Breast epithelium (tissue), 4 donors: ENCODE measurements around the gene FHAD1. TPM values are rescaled to one million over a fixed set of nuclear protein-coding genes. Genes with fewer than 3 reads are reported as not detected.
A peak's percentile ranks its signal among the peaks of the same experiment; 100 is the strongest.

Experiments used
- DNase-seq, 2 donors: peaks; one replicate each; pipeline ENCODE4 v3.0.0-alpha.2; 2019; ENCODE audit warnings: low spot score in 2 of 2
- H3K27ac ChIP-seq, 2 donors: fragments of 200-600 bp; sonication (generic) in 1 of 2; one replicate each; pipeline ENCODE4 v1.5.1; 2016 to 2019; ENCODE audit warnings: mild to moderate bottlenecking in 1 of 2
- H3K27me3 ChIP-seq, 2 donors: fragments of 200-600 bp; sonication (generic) in 1 of 2; one replicate each; pipeline versions ENCODE4 v1.5.1 to v1.6.0; 2017 to 2019; ENCODE audit warnings: control low read depth in 1 of 2, mild to moderate bottlenecking in 1 of 2
- H3K36me3 ChIP-seq: fragments of 200-600 bp; one replicate; pipeline ENCODE4 v1.5.1; 2019
- H3K4me1 ChIP-seq, 2 donors: fragments of 200-600 bp; sonication (generic); one replicate each; pipeline ENCODE4 v1.5.1; 2016 to 2019; ENCODE audit warnings: control low read depth in 1 of 2
- H3K4me3 ChIP-seq, 3 donors: fragments of 200-600 bp; sonication (generic); 1 replicate in 2 of 3; 2 replicates in 1 of 3; pipeline ENCODE4 v1.5.1; 2016 to 2019; ENCODE audit warnings: mild to moderate bottlenecking in 3 of 3, moderate library complexity in 2 of 3
- H3K9me3 ChIP-seq, 2 donors: fragments of 200-600 bp; sonication (generic) in 1 of 2; one replicate each; pipeline ENCODE4 v1.5.1; 2016 to 2019; ENCODE audit warnings: control low read depth in 1 of 2
- POLR2A ChIP-seq: fragments of 450-650 bp; IDR thresholded peaks from one replicate; pipeline ENCODE4 v1.6.1; 2016; ENCODE audit warnings: antibody characterized with exemption, mild to moderate bottlenecking, moderate library complexity
- POLR2AphosphoS5 ChIP-seq, 3 donors: sonication (generic); formaldehyde crosslinking; IDR thresholded peaks; one replicate each; pipeline ENCODE4 v1.6.1; 2017; ENCODE audit warnings: antibody characterized with exemption in 3 of 3
- intact Hi-C: fragments of 100-400 bp; cut with DNase I; formaldehyde crosslinking; loops from one replicate; pipeline ENCODE4 v1.15.1; 2023; ENCODE audit warnings: low total_unique reads
- total RNA-seq, 3 donors: library from RNA; depleted of rRNA; stranded (reverse); fragments of >200 nt; gene quantifications; one replicate each; pipeline ENCODE4 v1.1.0, GENCODE V29; 2016
- TF ChIP-seq, protein P1 (sequence below), 3 donors: fragments of 450-650 bp; IDR thresholded peaks; one replicate each; pipeline ENCODE4 v1.5.1; 2016 to 2017; ENCODE audit warnings: antibody characterized with exemption in 3 of 3, mild to moderate bottlenecking in 3 of 3, moderate library complexity in 3 of 3

Gene FHAD1
- total RNA-seq, 3 donors from 2014 or later, result 1.0 to 2.3 TPM; not detected in 1

DNA sequence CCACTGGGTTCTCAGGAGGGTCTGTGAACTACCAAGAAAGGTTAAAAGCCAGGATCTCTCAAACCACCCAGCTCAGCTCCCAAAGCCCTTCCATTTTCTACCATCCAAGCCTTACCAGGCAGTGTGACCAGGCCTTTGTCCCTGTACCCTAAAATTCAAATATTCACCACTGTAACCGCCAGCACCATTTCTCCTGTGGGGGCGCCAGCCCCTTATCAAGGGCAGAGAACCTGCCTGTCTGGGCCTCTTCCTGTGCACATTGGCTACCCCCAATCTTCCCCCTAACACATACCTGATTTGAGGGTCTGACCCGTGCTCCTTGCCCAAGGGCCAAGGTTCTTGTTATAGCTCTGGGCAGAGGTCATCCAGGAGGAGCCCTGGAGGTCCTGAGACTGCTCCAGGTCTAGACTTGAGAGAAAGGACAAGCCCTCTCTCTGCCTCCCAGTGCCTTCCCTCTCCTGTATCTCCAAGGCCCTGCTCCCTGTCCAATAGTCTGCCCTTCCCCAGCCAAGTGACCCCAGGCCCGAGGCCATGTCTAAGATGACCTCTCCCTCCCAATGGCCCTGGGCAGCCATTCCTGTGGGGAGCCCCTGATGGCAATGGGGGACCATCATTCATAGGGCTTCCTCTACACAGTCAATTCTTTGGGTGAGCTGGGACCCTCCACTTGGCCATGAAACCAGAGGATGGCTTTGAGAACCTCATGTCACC, 78.5 kb downstream of the FHAD1 start:
- no peak overlapping the region for H3K4me3 ChIP-seq
- H3K27me3 ChIP-seq, result no peaks in the 10 kb centered on the region
- TF ChIP-seq POLR2A, result no peak
- TF ChIP-seq, protein P1, sequence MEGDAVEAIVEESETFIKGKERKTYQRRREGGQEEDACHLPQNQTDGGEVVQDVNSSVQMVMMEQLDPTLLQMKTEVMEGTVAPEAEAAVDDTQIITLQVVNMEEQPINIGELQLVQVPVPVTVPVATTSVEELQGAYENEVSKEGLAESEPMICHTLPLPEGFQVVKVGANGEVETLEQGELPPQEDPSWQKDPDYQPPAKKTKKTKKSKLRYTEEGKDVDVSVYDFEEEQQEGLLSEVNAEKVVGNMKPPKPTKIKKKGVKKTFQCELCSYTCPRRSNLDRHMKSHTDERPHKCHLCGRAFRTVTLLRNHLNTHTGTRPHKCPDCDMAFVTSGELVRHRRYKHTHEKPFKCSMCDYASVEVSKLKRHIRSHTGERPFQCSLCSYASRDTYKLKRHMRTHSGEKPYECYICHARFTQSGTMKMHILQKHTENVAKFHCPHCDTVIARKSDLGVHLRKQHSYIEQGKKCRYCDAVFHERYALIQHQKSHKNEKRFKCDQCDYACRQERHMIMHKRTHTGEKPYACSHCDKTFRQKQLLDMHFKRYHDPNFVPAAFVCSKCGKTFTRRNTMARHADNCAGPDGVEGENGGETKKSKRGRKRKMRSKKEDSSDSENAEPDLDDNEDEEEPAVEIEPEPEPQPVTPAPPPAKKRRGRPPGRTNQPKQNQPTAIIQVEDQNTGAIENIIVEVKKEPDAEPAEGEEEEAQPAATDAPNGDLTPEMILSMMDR (IDR thresholded peaks at IDR 0.05), result no peak
- TF ChIP-seq POLR2AphosphoS5 (IDR thresholded peaks at IDR 0.05), result no peak
- intact Hi-C loops, result loop anchor here (5.0 kb wide), 1 partner anchor 112 kb away; the partner anchor contains the start of gene CTRC
- no peaks in the 10 kb centered on the region for H3K9me3 ChIP-seq
- H3K36me3 ChIP-seq, result no peaks in the 10 kb centered on the region
- H3K4me1 ChIP-seq, result no peaks in the 10 kb centered on the region
- no peak for DNase-seq
- H3K27ac ChIP-seq, result no peak overlapping the region

DNA sequence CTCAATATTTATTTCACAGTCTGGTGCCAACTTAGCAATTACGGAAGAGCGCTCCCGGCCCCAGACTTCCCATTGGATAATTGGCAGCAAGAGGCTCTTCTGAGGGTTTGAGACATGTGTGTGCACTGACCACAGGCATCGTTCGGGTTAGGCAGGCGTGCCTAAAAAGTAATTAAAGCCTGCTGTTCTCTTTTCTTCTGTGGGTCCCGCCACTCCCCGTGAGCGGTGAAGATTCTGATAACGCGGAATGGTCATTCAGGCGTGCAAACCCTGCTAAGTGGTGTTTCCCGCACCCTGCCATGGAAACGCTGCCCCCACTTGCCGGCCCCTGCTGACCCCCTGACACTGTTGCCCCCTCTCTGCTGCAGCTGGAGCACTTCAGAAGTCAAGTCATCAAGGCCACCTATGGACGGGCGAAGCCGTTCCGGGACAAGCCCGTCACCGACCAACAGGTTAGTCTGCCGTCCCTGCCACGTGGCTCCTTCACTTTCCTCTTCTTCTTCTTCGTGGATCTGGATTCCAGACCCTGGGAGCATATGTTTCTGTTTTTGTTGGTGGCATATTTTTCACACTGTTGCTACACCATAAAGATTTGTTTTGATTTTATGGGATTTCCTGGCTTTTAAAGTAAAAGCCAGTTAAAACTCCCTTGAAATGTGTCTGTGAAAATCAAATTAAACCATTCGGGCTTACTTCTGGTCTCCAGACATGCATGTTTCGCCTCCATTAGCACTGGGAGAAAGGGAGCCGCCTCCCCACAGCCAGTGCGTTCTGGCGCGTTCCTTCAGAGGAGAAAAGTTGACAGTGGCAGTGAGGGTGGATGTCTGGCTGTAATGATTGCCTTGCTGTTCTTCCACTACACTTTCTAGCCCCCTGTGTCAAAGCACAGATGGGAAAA, 79.9 kb downstream of the FHAD1 start:
- no peaks in the 10 kb centered on the region for H3K4me1 ChIP-seq
- H3K4me3 ChIP-seq, result no peak overlapping the region
- no peaks in the 10 kb centered on the region for H3K27me3 ChIP-seq
- H3K36me3 ChIP-seq, result no peaks in the 10 kb centered on the region
- intact Hi-C loops, result loop anchor here (5.0 kb wide), 1 partner anchor 110 kb away; the partner anchor contains the start of gene CTRC
- TF ChIP-seq, protein P1 (IDR thresholded peaks at IDR 0.05), result no peak
- TF ChIP-seq POLR2AphosphoS5 (IDR thresholded peaks at IDR 0.05), result no peak
- TF ChIP-seq POLR2A, result no peak
- no peaks in the 10 kb centered on the region for H3K9me3 ChIP-seq
- H3K27ac ChIP-seq, result peak overlapping the region in 1 of 2 donors; percentile 26
- no peak for DNase-seq

DNA sequence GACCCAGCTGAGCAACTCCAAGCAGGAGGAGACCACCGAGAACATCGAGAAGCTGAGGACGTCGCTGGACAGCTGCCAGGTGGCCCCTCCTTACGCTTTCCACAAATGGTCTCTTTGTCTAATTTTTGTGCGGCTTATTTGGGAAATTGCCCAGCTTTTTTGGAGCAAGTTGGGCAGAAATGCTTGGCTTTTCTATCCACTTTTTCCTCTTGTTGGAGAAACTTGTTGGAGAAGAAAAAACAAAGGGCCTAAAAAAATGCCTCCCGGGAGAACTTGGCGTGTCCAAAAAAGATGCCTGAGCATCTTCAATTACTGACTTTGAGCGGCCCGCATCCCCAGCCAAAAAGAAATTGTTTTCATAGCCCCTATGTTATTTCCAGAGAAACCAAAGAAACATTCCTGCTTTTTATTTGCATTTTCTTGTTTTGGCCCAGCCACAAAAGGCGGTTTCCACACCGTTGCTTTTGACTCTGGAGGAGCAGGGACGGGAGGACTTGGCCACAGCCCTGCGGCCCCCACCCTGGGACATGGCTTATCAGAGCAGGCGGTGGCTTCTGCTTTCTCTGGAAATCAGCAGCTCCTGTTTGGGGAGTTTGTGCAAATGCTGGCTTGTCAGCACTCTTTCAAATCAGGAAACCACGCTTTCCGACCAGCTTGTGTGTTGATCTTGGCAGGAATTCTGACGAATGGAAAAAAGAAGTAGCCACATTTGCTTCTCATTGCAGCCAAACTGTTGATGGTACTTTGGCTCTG, 81.5 kb downstream of the FHAD1 start:
- peak in 2 of 3 donors; percentile 4 to 13 for TF ChIP-seq POLR2AphosphoS5 (IDR thresholded peaks at IDR 0.05)
- TF ChIP-seq, protein P1 (IDR thresholded peaks at IDR 0.05), result no peak
- no peaks in the 10 kb centered on the region for H3K36me3 ChIP-seq
- no peak overlapping the region for H3K27ac ChIP-seq
- no peaks in the 10 kb centered on the region for H3K27me3 ChIP-seq
- H3K9me3 ChIP-seq, result no peaks in the 10 kb centered on the region
- no peak overlapping the region for H3K4me3 ChIP-seq
- intact Hi-C loops, result loop anchor here (5.0 kb wide), 1 partner anchor 109 kb away; the partner anchor contains the start of gene CTRC
- DNase-seq, result peak in 1 of 2 donors; percentile 26
- no peaks in the 10 kb centered on the region for H3K4me1 ChIP-seq

DNA sequence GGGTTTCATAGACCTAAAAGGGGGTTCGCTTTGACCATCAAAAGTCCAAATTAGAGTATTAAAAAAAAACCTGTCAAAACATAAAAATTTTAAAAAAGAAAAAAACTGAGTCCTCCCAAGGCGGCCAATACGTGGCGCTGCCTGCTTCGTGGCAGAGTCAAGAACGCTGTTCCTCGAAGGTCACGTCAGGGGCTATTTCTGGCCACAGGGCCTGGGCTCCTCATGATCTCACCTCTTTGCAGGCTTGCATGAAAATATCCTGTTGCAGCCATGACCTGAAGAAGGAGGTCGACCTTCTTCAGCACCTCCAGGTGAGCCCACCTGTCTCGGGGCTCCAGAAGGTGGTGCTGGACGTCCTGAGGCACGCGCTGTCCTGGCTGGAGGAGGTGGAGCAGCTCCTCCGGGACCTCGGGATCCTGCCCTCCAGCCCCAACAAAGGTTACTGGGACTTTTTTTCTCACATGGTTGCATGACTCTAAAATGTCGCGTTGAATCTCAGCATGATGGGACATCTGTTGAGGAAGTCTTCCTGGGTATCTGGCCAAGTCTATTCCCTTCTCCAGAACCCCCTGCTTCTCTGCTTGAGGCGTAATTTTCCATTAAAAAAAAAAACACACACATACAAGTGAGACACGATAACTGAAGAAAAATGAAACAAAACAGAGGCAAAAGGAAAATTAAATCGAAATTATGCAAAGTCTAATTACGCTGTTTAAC, 82.2 kb downstream of the FHAD1 start:
- no peaks in the 10 kb centered on the region for H3K9me3 ChIP-seq
- H3K36me3 ChIP-seq, result no peaks in the 10 kb centered on the region
- intact Hi-C loops, result loop anchor here (5.0 kb wide), 1 partner anchor 108 kb away; the partner anchor contains the start of gene CTRC
- no peaks in the 10 kb centered on the region for H3K27me3 ChIP-seq
- DNase-seq, result no peak
- no peaks in the 10 kb centered on the region for H3K4me1 ChIP-seq
- TF ChIP-seq POLR2AphosphoS5 (IDR thresholded peaks at IDR 0.05), result peak in 1 of 3 donors; percentile 2
- TF ChIP-seq, protein P1 (IDR thresholded peaks at IDR 0.05), result no peak
- TF ChIP-seq POLR2A, result no peak
- H3K27ac ChIP-seq, result no peak overlapping the region
- H3K4me3 ChIP-seq, result no peak overlapping the region
